Neural progenitor cell (in vitro differentiated cells): ENCODE results near the gene FSTL5.

Source experiments
- EZH2phosphoT487 ChIP-seq: fragments of 200-600 bp; sonication (generic); IDR thresholded peaks from 2 replicates; pipeline ENCODE4 v1.6.1; 2017; ENCODE audit warnings: antibody characterized with exemption
- TF ChIP-seq, protein P1 (sequence below): fragments of 200-600 bp; sonication (generic); IDR thresholded peaks from 2 replicates; pipeline ENCODE4 v1.5.1; 2017; ENCODE audit warnings: antibody characterized with exemption, mild to moderate bottlenecking

DNA sequence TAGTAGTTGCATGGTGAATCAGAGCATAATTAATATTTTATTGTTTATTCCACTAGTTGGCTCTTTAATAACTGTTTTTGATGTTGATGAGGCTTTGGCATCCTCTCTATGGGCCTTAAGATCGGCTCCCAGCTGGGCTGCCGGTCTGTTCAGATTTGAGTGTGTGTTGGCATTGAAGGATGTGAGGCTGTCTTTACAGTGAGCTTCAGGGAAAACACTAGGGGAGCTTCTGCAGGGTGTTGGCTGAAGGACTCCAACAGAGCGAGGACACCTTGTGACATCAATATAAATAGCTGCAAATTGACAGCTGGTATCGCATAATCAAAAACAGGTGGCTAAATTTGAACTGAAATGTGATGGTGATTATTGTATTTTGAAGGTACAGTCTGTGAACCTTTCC is 322.0 kb downstream of the FSTL5 start:
- TF ChIP-seq, protein P1, sequence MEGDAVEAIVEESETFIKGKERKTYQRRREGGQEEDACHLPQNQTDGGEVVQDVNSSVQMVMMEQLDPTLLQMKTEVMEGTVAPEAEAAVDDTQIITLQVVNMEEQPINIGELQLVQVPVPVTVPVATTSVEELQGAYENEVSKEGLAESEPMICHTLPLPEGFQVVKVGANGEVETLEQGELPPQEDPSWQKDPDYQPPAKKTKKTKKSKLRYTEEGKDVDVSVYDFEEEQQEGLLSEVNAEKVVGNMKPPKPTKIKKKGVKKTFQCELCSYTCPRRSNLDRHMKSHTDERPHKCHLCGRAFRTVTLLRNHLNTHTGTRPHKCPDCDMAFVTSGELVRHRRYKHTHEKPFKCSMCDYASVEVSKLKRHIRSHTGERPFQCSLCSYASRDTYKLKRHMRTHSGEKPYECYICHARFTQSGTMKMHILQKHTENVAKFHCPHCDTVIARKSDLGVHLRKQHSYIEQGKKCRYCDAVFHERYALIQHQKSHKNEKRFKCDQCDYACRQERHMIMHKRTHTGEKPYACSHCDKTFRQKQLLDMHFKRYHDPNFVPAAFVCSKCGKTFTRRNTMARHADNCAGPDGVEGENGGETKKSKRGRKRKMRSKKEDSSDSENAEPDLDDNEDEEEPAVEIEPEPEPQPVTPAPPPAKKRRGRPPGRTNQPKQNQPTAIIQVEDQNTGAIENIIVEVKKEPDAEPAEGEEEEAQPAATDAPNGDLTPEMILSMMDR, result no peak
- TF ChIP-seq EZH2phosphoT487, result no peak
